ENCODE results near the gene CRADD.

The CRADD gene

GRCh38 chr12:93829016-93829415, 151.8 kb downstream of the CRADD start:
- Histone ChIP-seq H3K27ac (ENCODE audit: low read depth in 2 of 2, low read length in 2 of 2) (no peak overlapping the region), H3K9ac (ENCODE audit: low read depth in 1 of 2, low read length in 2 of 2) (no peak overlapping the region), H3K27me3 (ENCODE audit: control insufficient read depth in 2 of 2, insufficient read depth in 2 of 2, low read length in 2 of 2) (no peaks in the 10 kb centered on the region), H3K4me3 (ENCODE audit: low read length in 2 of 2) (no peak overlapping the region), H3K9me3 (ENCODE audit: control insufficient read depth in 2 of 2, low read length in 2 of 2) (no peaks in the 10 kb centered on the region), H3K36me3 (ENCODE audit: control insufficient read depth in 2 of 2, insufficient read depth in 2 of 2, low read length in 2 of 2) (no peaks in the 10 kb centered on the region), H3K4me1 (ENCODE audit: control insufficient read depth in 2 of 2, insufficient read depth in 2 of 2, low read length in 2 of 2) (no peaks in the 10 kb centered on the region)

GRCh38 chr12:93831374-93831773, 154.2 kb downstream of the CRADD start:
- H3K9me3 ChIP-seq (ENCODE audit: control insufficient read depth in 2 of 2, low read length in 2 of 2): no peaks in the 10 kb centered on the region
- no peak overlapping the region for H3K4me3 ChIP-seq (ENCODE audit: low read length in 2 of 2)
- H3K27me3 ChIP-seq (ENCODE audit: control insufficient read depth in 2 of 2, insufficient read depth in 2 of 2, low read length in 2 of 2): no peaks in the 10 kb centered on the region
- H3K27ac ChIP-seq (ENCODE audit: low read depth in 2 of 2, low read length in 2 of 2): no peak overlapping the region
- H3K9ac ChIP-seq (ENCODE audit: low read depth in 1 of 2, low read length in 2 of 2): no peak overlapping the region
- peaks cover 0 to 2% of the 10 kb centered on the region in 2 donors for H3K36me3 ChIP-seq (ENCODE audit: control insufficient read depth in 2 of 2, insufficient read depth in 2 of 2, low read length in 2 of 2)
- no peaks in the 10 kb centered on the region for H3K4me1 ChIP-seq (ENCODE audit: control insufficient read depth in 2 of 2, insufficient read depth in 2 of 2, low read length in 2 of 2)

- no peaks in the 10 kb centered on the region for H3K4me1 ChIP-seq (ENCODE audit: control insufficient read depth in 2 of 2, insufficient read depth in 2 of 2, low read length in 2 of 2)
- H3K27me3 ChIP-seq (ENCODE audit: control insufficient read depth in 2 of 2, insufficient read depth in 2 of 2, low read length in 2 of 2): no peaks in the 10 kb centered on the region
- H3K9me3 ChIP-seq (ENCODE audit: control insufficient read depth in 2 of 2, low read length in 2 of 2): no peaks in the 10 kb centered on the region
- H3K36me3 ChIP-seq (ENCODE audit: control insufficient read depth in 2 of 2, insufficient read depth in 2 of 2, low read length in 2 of 2): peaks cover 0 to 2% of the 10 kb centered on the region in 2 donors
- H3K9ac ChIP-seq (ENCODE audit: low read depth in 1 of 2, low read length in 2 of 2): no peak overlapping the region
- H3K27ac ChIP-seq (ENCODE audit: low read depth in 2 of 2, low read length in 2 of 2): no peak overlapping the region
- H3K4me3 ChIP-seq (ENCODE audit: low read length in 2 of 2): no peak overlapping the region
Observed at GRCh38 chr12:93832131-93832530, 155.0 kb downstream of the CRADD start.

GRCh38 chr12:93833946-93834345, 156.8 kb downstream of the CRADD start:
- Histone ChIP-seq H3K4me3 (ENCODE audit: low read length in 2 of 2) (no peak overlapping the region), H3K27ac (ENCODE audit: low read depth in 2 of 2, low read length in 2 of 2) (no peak overlapping the region), H3K36me3 (ENCODE audit: control insufficient read depth in 2 of 2, insufficient read depth in 2 of 2, low read length in 2 of 2) (peaks cover 0 to 2% of the 10 kb centered on the region in 2 donors), H3K9me3 (ENCODE audit: control insufficient read depth in 2 of 2, low read length in 2 of 2) (no peaks in the 10 kb centered on the region), H3K9ac (ENCODE audit: low read depth in 1 of 2, low read length in 2 of 2) (no peak overlapping the region), H3K4me1 (ENCODE audit: control insufficient read depth in 2 of 2, insufficient read depth in 2 of 2, low read length in 2 of 2) (no peaks in the 10 kb centered on the region), H3K27me3 (ENCODE audit: control insufficient read depth in 2 of 2, insufficient read depth in 2 of 2, low read length in 2 of 2) (no peaks in the 10 kb centered on the region)

- Histone ChIP-seq H3K9me3 (ENCODE audit: control insufficient read depth in 2 of 2, low read length in 2 of 2) (no peaks in the 10 kb centered on the region), H3K9ac (ENCODE audit: low read depth in 1 of 2, low read length in 2 of 2) (no peak overlapping the region), H3K27ac (ENCODE audit: low read depth in 2 of 2, low read length in 2 of 2) (no peak overlapping the region), H3K36me3 (ENCODE audit: control insufficient read depth in 2 of 2, insufficient read depth in 2 of 2, low read length in 2 of 2) (peaks cover 0 to 2% of the 10 kb centered on the region in 2 donors), H3K27me3 (ENCODE audit: control insufficient read depth in 2 of 2, insufficient read depth in 2 of 2, low read length in 2 of 2) (no peaks in the 10 kb centered on the region), H3K4me1 (ENCODE audit: control insufficient read depth in 2 of 2, insufficient read depth in 2 of 2, low read length in 2 of 2) (no peaks in the 10 kb centered on the region), H3K4me3 (ENCODE audit: low read length in 2 of 2) (no peak overlapping the region)
Observed at GRCh38 chr12:93836620-93837260, 159.6 kb downstream of the CRADD start.

GRCh38 chr12:93838193-93838592, 161.0 kb downstream of the CRADD start:
- H3K4me1 ChIP-seq (ENCODE audit: control insufficient read depth in 2 of 2, insufficient read depth in 2 of 2, low read length in 2 of 2): no peaks in the 10 kb centered on the region
- H3K27ac ChIP-seq (ENCODE audit: low read depth in 2 of 2, low read length in 2 of 2): no peak overlapping the region
- H3K4me3 ChIP-seq (ENCODE audit: low read length in 2 of 2): no peak overlapping the region
- H3K9me3 ChIP-seq (ENCODE audit: control insufficient read depth in 2 of 2, low read length in 2 of 2): no peaks in the 10 kb centered on the region
- H3K9ac ChIP-seq (ENCODE audit: low read depth in 1 of 2, low read length in 2 of 2): no peak overlapping the region
- no peaks in the 10 kb centered on the region for H3K27me3 ChIP-seq (ENCODE audit: control insufficient read depth in 2 of 2, insufficient read depth in 2 of 2, low read length in 2 of 2)
- peaks cover 0 to 2% of the 10 kb centered on the region in 2 donors for H3K36me3 ChIP-seq (ENCODE audit: control insufficient read depth in 2 of 2, insufficient read depth in 2 of 2, low read length in 2 of 2)

- H3K27ac ChIP-seq (ENCODE audit: low read depth in 2 of 2, low read length in 2 of 2): no peak overlapping the region
- no peaks in the 10 kb centered on the region for H3K27me3 ChIP-seq (ENCODE audit: control insufficient read depth in 2 of 2, insufficient read depth in 2 of 2, low read length in 2 of 2)
- H3K4me1 ChIP-seq (ENCODE audit: control insufficient read depth in 2 of 2, insufficient read depth in 2 of 2, low read length in 2 of 2): no peaks in the 10 kb centered on the region
- H3K9ac ChIP-seq (ENCODE audit: low read depth in 1 of 2, low read length in 2 of 2): no peak overlapping the region
- H3K9me3 ChIP-seq (ENCODE audit: control insufficient read depth in 2 of 2, low read length in 2 of 2): no peaks in the 10 kb centered on the region
- peaks cover 0 to 2% of the 10 kb centered on the region in 2 donors for H3K36me3 ChIP-seq (ENCODE audit: control insufficient read depth in 2 of 2, insufficient read depth in 2 of 2, low read length in 2 of 2)
- no peak overlapping the region for H3K4me3 ChIP-seq (ENCODE audit: low read length in 2 of 2)
Observed at GRCh38 chr12:93839064-93839463, 161.9 kb downstream of the CRADD start.

- H3K9me3 ChIP-seq (ENCODE audit: control insufficient read depth in 2 of 2, low read length in 2 of 2): no peaks in the 10 kb centered on the region
- no peaks in the 10 kb centered on the region for H3K4me1 ChIP-seq (ENCODE audit: control insufficient read depth in 2 of 2, insufficient read depth in 2 of 2, low read length in 2 of 2)
- no peaks in the 10 kb centered on the region for H3K36me3 ChIP-seq (ENCODE audit: control insufficient read depth in 2 of 2, insufficient read depth in 2 of 2, low read length in 2 of 2)
- H3K27ac ChIP-seq (ENCODE audit: low read depth in 2 of 2, low read length in 2 of 2): no peak overlapping the region
- H3K4me3 ChIP-seq (ENCODE audit: low read length in 2 of 2): no peak overlapping the region
- no peak overlapping the region for H3K9ac ChIP-seq (ENCODE audit: low read depth in 1 of 2, low read length in 2 of 2)
- H3K27me3 ChIP-seq (ENCODE audit: control insufficient read depth in 2 of 2, insufficient read depth in 2 of 2, low read length in 2 of 2): no peaks in the 10 kb centered on the region
Observed at GRCh38 chr12:93841671-93842070, 164.5 kb downstream of the CRADD start.

GRCh38 chr12:93844164-93844784, 167.1 kb downstream of the CRADD start:
- Histone ChIP-seq H3K4me3 (ENCODE audit: low read length in 2 of 2) (no peak overlapping the region), H3K9me3 (ENCODE audit: control insufficient read depth in 2 of 2, low read length in 2 of 2) (no peaks in the 10 kb centered on the region), H3K4me1 (ENCODE audit: control insufficient read depth in 2 of 2, insufficient read depth in 2 of 2, low read length in 2 of 2) (peaks cover 0 to 4% of the 10 kb centered on the region in 2 donors), H3K36me3 (ENCODE audit: control insufficient read depth in 2 of 2, insufficient read depth in 2 of 2, low read length in 2 of 2) (no peaks in the 10 kb centered on the region), H3K27ac (ENCODE audit: low read depth in 2 of 2, low read length in 2 of 2) (no peak overlapping the region), H3K9ac (ENCODE audit: low read depth in 1 of 2, low read length in 2 of 2) (no peak overlapping the region), H3K27me3 (ENCODE audit: control insufficient read depth in 2 of 2, insufficient read depth in 2 of 2, low read length in 2 of 2) (no peaks in the 10 kb centered on the region)

GRCh38 chr12:93846936-93847516, 169.9 kb downstream of the CRADD start:
- H3K27ac ChIP-seq (ENCODE audit: low read depth in 2 of 2, low read length in 2 of 2): no peak overlapping the region
- H3K36me3 ChIP-seq (ENCODE audit: control insufficient read depth in 2 of 2, insufficient read depth in 2 of 2, low read length in 2 of 2): no peaks in the 10 kb centered on the region
- no peak overlapping the region for H3K4me3 ChIP-seq (ENCODE audit: low read length in 2 of 2)
- H3K9me3 ChIP-seq (ENCODE audit: control insufficient read depth in 2 of 2, low read length in 2 of 2): no peaks in the 10 kb centered on the region
- H3K27me3 ChIP-seq (ENCODE audit: control insufficient read depth in 2 of 2, insufficient read depth in 2 of 2, low read length in 2 of 2): no peaks in the 10 kb centered on the region
- peaks cover 11% of the 10 kb centered on the region in 2 donors for H3K4me1 ChIP-seq (ENCODE audit: control insufficient read depth in 2 of 2, insufficient read depth in 2 of 2, low read length in 2 of 2)
- H3K9ac ChIP-seq (ENCODE audit: low read depth in 1 of 2, low read length in 2 of 2): no peak overlapping the region

All from mucosa of rectum (tissue), 2 donors.